COLO668 (cell line): Measurements from ENCODE around the gene FAM181A.

Experiments used
- DNase-seq: peaks from one replicate; lab custom pipeline; 2025; ENCODE audit not compliant: unreplicated experiment; lab: John Stamatoyannopoulos, UW

FAM181A gene

DNA sequence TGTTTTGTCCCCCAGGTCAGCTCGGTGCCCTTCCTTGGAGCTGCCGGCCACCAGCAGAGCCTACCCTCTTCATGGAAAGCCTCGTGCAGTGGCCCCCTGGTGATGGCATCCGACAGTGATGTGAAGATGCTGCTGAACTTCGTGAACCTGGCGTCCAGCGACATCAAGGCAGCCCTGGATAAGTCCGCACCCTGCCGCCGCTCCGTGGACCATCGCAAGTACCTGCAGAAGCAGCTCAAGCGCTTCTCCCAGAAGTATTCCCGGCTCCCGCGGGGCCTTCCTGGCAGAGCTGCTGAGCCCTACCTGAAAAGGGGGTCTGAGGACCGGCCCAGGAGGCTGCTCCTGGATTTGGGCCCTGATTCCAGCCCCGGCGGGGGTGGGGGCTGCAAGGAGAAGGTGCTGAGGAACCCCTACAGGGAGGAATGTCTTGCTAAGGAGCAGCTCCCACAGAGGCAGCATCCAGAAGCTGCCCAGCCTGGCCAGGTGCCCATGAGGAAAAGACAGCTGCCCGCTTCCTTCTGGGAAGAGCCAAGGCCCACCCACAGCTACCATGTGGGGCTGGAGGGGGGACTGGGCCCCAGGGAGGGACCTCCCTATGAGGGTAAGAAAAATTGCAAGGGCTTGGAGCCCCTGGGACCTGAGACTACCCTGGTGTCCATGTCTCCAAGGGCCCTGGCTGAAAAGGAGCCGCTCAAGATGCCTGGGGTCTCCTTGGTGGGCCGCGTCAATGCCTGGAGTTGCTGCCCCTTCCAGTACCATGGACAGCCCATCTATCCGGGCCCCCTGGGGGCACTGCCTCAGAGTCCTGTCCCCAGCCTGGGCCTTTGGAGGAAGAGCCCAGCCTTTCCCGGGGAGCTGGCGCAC, 1.3 kb downstream of the FAM181A start:
- DNase-seq = no peak

DNA sequence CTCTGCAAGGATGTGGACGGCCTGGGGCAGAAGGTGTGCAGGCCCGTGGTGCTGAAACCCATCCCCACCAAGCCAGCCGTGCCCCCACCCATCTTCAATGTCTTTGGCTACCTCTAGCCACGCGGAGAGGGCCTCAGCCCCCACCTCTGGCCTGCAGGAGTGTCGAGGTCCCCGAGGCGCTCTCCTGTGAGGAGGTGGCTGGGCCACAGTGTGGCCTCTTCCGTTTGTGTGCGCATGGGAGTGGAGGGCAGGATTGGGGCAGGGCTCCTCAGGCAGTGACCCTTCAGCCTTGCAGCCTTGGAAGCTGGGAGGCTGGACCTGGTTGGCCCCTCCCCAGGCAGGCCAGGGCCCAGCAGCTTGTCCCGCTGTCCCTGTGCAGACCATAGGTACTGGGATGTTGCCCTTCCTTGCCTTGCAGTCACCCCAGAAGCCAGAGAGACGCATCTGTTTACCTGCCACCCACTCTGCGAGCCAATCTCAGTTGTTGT, 1.9 kb downstream of the FAM181A start:
- DNase-seq = no peak

DNA sequence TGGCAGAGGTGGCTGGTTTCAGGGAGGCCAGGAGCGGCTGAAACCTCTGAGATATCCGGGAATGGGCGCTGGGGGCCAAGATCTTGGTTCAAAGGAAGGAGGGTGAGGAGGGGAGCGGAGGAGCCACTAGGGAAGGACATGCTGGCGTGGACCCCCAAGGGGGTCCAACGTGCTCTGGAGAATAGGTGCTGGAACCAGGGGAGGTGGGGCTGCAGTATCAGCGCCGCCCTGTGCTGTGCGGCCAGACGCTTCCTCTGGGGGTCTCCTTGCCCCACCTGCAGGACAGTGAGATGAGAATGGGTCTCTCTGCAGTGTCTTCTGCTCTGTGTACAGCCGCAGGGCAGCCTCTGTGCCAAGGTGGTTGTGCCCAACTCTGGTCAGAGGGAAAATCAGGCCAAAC, 2.5 kb downstream of the FAM181A start:
- DNase-seq = no peak

DNA sequence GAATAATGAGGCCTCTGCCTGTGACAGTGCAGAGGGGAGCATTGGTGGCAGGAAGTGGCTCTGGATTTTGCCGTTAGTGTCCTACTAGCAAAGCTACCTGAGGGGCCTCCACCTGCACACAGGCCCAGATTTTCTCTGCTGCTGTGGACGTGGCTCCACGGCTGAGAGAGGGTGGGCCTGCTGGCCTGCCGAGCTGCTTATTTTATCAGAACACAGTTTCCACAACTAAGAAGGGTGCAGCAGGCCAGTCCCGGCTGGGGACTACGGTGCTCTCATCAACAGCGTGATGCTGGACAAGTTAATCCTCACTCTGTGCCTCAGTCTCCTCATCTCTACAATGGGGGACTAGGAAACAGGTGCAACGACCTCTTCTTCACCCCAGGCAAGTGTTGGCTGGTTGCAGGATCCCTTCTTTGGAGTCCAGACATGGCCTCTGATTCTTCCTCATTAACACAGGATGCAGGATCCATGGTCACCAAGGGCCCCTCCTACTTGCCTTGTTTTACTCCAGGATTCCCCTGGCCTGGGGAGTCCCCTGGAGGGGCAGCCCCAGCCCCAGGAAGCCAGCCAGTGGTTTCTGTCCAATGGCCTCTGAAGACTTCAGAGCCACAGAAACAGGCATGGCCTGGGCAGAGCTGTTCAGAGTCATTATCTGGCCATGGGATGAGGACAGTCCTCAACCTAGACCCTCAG, 3.3 kb downstream of the FAM181A start:
- DNase-seq = no peak

DNA sequence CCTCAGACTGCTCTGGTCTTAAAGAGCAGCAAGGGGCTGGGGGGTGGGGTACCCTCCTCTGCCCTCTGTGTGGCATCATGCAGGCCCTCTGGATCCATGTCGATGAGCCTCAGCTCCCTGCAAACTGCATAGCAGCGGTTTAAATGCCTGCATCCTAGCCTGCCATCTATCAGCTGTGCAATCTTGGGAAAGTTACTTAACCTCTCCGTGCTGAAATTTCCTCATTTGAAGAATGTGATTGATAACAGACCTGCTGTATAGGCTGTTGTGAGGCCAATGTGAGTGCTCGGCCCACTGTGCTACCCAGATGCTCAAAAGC, 3.8 kb downstream of the FAM181A start:
- DNase-seq = no peak

DNA sequence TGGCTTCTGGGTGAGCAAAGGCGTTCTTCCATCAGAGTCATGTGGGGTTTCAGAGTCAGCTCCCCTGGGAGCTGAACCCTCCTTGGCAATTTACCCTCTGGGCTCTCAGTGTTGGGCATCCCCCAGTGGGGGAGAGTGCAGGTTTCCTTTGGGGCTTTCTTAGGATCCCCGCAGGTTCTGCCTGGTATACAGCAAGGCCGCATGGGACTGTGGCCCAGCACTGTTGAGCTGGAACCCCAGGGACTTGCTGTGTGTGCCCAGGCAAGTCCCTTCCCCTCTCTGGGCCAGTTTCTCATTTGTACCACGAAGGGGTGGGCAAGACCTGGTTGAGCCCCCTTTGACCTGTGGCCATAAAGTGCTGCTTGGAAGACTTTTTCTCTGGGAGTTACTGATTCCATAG, 5.5 kb downstream of the FAM181A start:
- DNase-seq = no peak

DNA sequence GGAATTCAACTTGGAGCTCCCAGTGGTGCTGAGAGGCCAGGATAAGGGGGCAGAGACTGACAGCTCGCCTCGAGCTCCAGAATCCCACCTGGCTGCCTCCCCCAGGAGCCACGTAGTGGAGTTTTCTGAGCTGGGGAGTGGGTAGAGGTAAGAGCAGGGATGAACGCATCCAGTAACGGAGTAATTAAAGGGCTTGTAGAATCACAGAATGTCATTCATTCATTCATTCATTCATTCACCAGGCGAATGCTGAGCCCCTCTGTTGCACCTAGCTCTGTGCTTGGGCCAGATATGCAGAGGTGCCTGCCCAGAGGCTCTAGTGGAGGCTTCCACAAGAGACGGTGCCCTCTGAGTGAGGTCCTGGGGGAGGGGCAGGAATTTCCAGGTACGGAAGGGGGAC, 8.1 kb downstream of the FAM181A start:
- DNase-seq = no peak

DNA sequence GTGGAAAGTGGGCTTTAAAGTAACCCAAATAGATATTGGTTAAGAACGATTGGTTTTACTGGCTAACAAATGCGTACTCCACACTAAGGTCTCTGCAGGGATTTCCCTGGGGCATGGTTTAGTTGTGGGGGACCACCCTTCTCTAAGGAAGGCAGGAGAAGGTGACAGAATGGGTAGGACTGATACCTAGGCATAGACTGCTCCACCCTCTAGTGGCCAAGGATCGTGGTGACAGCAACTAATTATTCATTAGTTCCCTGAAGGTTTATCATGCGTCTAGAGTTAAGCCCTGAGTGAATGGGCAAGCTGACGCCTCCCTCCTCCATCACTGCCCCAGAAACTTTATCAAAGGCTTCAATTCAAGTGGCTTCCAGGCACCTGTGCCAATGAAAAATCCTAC, 9.1 kb downstream of the FAM181A start:
- peak; percentile 22 for DNase-seq

DNA sequence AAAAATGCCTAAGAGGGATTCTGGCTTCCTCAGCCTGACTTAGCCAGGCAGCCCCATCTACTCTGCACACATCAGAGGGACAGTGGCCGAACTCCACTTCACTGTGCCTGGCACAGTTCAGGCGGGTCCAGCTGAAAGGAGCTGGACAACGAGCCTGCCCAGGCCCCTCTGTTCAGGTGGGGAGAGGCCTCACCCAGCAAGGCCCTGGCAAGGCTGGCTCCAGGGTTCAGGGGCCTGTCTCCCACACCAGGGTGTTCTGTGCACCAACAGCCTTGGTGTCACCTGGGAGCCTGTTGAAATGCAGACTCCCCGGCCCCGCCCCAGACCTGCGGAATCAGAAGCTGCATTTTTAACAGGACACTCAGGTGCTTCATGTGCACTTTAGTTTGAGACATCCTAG, 9.8 kb downstream of the FAM181A start:
- no peak for DNase-seq

DNA sequence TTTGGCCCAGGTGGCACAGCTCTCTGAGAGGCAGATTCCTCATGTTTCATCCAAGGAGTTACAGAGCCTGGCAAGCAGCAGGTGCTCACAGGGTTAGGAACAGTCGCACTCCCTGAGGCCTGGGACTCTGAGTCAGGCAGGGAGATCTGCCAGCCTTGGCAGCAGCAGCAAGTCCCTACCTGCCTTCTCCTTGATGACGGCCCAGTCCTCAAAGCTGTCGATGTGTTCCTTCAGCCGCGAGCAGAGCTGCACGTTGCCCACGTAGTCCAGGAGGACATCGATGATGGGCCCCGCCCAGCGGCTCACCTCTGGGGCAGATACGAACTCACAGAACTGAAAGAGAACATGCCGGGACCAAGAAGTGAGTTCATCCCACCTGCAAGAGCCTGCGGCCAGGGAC, 10.4 kb downstream of the FAM181A start:
- no peak for DNase-seq

DNA sequence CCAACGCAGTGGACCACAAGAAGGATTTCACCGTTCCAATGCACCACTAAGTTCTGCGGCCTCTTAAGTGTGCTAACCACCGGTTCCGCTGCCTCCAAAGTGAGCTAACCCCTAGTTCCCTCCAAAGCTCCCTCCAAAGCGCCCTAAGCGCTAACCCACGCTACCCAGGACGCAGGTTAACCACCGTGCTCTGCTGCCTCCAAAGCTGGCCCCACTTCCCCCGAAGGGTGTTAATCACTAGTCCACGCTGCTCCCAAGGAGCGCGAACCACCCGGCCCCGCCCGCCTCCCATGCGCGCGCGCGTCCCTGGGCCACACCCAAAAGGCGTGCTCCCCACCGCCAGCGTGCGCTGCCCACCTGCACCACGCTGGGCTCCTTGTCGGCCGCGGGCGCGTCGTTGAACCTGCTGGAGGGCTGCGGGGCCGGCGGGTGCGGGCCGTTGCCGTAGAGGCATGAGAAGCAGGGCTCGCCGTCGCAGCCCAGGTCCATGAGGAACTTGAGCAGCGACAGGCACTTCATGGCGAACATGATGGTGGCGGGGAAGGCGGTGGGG, 11.7 kb downstream of the FAM181A start:
- peak; percentile 46 for DNase-seq

DNA sequence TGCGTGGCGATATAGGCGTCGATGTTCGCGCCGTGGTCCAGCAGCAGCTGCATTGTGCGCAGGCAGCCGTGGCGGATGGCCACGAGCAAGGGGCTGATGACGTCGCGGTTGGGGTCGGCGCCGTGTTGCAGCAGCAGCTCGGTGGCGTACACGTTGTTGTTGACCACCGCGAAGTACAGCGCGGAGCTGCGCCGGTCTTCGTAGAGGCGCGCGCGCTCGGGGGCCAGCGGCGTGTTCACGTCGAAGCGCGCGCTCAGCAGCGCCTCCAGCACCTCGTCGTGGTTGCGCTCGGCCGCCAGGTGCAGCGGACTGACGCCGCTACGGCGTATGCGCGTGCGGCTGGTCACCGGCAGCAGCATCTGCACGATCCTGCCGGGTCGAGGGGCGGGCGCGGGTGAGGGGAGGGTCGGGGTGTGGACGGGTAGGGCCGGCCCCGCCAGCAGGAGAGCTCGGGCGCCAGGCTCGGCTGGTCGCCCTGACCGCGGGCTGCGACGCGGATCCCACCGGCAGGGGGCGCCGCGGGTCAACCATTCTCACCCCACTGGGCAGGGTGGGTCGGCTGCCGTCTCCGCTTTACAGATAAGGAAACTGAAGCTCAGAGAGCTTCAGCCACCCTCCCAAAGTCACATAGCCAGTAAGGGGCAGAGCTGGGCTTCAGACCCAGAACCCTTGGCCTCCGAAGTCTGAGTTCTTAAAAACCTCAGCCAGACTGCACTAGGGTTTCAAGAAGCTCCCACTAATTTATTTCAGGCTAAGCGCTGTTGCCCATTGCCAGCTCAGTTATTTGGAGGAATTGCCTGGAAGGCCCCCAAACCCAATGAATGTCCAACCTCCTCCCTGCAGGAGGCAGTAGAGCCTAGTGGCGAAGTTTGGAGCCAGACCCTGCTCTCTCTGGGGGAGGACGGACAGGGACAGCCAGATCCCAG, 12.4 kb downstream of the FAM181A start:
- peak; percentile 95 for DNase-seq

DNA sequence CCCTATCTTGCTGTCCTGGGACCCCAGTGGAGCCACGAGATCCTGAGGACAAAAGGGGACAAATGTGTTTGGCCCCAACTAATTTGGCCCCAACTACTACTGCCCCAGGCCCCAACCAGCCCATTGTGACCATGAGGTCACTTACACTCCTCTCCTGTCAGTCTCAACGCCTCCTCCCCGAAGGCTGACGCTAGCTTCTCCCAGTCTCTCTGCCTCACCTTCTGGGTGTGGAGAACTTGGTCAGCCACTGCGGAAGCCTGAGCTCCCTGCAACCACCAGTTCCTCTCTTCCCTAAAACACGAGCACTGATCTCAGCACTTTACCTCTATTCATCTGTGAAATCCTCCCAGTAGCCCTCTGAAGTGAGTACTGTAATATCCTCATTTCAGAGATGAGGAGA, 13.3 kb downstream of the FAM181A start:
- DNase-seq = no peak

DNA sequence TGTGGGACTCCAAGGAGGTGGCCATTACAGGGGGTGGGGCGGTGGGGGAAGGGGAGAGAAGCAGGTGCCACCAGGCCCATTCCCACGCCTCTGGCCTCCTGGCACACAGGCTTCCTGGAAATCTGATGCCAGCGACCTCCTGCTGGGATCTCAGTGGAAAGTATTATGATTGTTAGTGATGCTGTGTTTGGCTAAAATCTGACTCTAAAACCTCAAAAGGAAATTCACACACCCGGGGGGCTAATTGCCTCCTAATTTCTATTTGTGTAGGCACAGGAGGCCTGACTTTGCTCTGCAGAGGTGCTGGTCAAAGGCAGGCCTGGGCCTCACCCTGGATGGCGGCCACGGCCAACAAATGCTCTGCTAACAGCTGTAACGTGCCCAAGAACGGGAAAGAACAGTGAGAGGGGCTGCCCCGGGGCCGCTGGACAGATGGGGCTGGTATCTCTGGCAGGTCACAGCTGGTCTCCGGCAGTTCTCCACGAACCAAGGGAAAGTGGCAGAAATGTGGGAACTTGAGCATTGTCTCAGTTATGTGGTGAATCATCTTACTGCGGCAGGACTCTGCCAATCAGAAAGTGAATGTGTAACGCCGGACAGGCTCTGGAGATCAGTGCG, 14.3 kb downstream of the FAM181A start:
- DNase-seq = peak; percentile 95

DNA sequence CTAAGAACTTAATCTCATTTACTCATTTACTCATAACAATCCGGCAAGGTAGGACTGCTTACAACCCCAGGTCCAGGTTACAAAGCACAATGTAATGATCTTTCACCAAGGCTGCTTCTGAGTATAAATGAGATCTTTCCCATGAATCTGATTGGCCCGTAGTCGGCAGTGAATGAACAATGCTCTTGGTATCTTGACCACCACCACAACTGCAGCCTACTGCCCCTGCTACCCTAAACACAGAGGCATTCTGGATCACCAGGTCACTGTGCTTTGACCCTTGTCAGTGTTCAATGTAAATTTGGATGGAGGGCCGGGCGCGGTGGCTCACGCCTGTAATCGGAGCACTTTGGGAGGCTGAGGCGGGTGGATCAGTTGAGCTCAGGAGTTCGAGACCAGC, 15.9 kb downstream of the FAM181A start:
- no peak for DNase-seq

DNA sequence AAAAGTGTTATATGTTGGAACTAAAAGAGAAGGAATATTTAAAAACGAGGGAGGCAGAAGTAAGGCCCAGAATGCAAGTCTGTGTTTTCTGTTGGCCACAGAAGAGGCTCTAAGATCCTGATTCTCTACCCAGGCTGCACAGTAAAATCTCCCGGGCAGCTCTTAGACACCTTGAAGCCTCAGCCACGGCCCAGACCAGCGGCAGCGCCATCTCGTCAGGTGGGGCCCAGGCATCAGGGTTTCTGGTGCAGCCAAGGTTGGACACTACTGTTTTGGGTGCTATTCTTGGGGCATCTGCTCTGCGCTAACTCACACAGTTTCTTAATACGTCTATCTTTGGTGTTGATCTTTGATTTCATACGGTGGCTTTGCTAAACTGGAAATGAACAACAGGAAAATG, 16.8 kb downstream of the FAM181A start:
- DNase-seq = no peak

DNA sequence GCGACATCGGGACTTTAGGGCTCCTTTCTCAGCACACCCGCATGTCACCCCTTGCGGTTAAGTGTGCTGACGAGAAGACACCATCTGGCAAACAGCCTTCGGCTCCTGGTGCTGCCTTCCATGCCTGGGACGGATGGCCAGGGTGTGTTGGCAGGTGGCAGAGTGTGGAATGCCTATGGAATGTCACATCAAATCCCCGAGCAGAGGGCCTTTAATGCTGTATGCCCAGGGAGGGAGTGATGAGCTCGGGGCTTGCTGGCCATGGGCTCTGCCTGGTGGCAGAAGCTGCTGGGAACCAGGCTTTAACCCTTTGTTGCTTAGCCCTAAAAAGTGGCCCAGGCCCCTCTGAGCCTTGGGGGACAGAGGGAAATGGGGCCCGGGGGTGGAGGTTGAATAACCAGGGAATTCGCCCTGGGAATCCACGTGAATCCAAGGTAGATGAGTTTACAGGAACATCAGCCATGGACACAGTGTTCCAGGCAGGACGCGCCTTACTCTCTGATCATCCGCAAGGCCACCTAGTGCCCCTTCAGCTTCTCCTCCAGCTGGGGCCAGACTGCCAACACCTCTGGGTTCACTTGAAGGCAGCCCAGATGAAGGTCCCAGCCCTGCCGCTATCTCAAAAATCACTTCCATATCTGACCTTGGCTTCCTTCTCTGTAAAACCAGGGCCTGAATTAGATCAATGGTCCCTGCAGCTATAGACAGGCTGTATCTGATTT, 17.4 kb downstream of the FAM181A start:
- DNase-seq = no peak

DNA sequence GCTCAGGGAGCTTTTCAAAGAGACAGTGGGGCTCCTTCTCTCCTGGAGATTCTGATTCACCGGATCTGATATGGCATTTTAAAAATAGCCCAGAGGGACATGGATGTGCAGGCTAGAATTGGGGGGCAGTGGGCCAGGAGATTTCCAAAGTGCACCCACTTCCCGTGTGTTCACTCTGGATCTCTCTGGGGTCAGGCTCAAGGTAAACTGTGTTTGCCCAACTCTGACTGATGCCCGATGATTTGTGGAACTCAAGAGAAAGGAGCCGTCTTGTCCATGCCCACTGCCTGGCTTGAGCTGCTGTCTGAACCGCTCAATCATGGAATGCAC, 17.9 kb downstream of the FAM181A start:
- no peak for DNase-seq

DNA sequence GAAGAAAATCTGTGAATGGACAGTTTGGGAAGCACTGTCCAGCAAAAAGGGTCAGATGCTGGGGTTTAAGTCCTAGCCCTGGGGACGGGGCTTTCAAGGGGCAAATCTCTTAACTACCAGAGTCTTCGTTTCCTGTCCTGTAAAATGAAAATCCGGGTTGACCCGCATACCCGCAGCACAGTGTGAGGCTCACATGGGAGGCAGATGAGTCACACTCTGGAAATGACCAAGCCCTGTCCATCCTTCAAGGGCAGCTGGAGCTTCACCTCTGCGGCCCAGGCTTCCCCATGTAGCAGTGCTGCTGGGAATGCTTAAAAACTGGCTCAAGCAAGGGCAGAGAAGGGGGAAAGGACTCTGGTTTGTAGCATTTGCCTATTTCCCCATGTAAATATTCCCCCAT, 19.0 kb downstream of the FAM181A start:
- DNase-seq = no peak

DNA sequence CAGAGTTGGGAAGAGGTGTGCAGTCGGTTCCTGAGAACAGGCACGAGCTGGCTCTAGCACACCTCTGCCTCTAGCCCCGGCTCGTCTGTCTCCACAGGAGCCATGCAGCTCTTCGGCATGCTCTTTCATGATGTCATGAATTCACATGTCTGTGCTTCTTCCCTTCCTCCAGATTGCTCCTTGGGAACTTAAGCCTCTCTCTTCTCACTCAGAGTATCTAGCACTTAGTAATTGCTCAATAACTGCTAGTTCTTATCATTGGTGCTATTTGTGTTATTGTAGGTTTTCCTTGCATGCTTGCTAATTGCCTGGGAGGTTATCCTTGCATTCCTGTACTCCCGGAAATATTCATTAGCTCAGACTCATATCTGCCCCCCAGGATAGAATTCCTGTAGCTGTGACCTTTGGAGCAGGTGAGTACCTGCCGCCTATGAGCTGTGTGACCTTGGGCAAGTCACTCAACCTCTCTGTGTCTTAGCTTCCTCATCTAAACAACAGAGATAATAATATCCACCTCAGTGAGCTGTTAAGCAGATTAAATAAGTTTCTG, 19.5 kb downstream of the FAM181A start:
- DNase-seq = no peak
